ENCODE data around the gene NKTR.

DNA sequence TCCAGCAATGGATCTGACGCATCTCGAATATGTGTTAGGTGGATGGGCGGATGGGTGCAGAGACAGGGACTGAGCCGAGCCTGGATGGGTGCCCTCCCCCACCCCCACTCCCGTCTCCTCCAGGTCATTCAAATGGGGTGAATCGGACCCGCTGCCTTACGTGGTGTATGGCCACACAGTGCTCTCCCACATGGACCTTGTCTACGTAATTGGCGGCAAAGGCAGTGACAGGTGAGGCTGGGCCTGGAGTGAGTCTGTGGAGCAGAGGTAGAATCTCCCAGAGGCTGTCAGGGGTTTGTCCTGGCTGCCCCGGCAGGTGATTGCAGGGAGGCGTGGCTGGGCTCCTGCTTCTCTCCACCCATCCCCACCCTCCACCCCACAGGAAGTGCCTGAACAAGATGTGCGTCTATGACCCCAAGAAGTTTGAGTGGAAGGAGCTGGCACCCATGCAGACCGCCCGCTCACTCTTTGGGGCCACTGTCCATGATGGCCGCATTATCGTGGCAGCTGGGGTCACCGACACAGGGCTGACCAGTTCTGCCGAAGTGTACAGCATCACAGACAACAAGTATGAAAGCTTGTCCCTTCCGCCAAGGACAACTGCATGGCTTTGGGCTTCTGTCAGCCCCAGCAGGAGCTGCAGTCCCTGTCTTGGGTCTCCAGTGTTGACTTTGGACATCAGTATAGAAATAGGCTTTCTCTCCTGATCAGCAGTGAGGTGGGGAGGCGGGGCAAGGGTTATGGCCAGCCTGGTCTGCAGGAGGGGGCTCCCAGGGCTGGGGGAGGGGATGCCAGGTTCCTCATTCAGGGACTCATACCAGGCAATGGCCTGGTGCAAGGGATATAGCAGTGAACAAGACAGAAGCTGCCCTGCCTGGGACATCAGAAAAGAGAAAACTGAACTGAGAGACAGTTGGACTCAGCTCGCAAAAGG lies 88.3 kb downstream of the NKTR start:
- TF ChIP-seq, protein P1, sequence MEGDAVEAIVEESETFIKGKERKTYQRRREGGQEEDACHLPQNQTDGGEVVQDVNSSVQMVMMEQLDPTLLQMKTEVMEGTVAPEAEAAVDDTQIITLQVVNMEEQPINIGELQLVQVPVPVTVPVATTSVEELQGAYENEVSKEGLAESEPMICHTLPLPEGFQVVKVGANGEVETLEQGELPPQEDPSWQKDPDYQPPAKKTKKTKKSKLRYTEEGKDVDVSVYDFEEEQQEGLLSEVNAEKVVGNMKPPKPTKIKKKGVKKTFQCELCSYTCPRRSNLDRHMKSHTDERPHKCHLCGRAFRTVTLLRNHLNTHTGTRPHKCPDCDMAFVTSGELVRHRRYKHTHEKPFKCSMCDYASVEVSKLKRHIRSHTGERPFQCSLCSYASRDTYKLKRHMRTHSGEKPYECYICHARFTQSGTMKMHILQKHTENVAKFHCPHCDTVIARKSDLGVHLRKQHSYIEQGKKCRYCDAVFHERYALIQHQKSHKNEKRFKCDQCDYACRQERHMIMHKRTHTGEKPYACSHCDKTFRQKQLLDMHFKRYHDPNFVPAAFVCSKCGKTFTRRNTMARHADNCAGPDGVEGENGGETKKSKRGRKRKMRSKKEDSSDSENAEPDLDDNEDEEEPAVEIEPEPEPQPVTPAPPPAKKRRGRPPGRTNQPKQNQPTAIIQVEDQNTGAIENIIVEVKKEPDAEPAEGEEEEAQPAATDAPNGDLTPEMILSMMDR (IDR thresholded peaks at IDR 0.05): no peak
- TF ChIP-seq POLR2A (IDR thresholded peaks at IDR 0.05): no peak
- no peak for TF ChIP-seq POLR2AphosphoS5 (IDR thresholded peaks at IDR 0.05)
